Body of pancreas (tissue), 4 donors: ENCODE results near the gene KRTAP2-3.
"Not testable (repeated sequence)": the region's sequence is repeated elsewhere in the genome, so short reads cannot be mapped to it uniquely, and the experiment has no call there.

Experiments used
- CTCF ChIP-seq, 7 experiments: fragments of 450-650 bp in 4 of 7; fragments of 200-600 bp in 3 of 7; sonication (generic) in 3 of 7; IDR thresholded peaks; one replicate each; pipeline ENCODE4 v1.5.1; 2016 to 2019; ENCODE audit warnings: antibody characterized with exemption in 7 of 7
- POLR2A ChIP-seq, 3 donors: fragments of 450-650 bp; IDR thresholded peaks; one replicate each; pipeline ENCODE4 v1.6.1; 2016; ENCODE audit warnings: antibody characterized with exemption in 3 of 3, mild to moderate bottlenecking in 2 of 3

GRCh38 chr17:41108728-41109386, 48.9 kb upstream of the KRTAP2-3 start:
- TF ChIP-seq CTCF, POLR2A (IDR thresholded peaks at IDR 0.05): not testable (repeated sequence)
